Measurements from ENCODE around the gene C1orf35. TPM values are rescaled to one million over a fixed set of nuclear protein-coding genes. Genes with fewer than 3 reads are reported as not detected.
A peak's percentile ranks its signal among the peaks of the same experiment; 100 is the strongest.

C1orf35 gene
- total RNA-seq, 1 experiment from 2014 or later: 31.0 TPM

GRCh38 chr1:228081578-228082213 is 21.4 kb downstream of the C1orf35 start:
- Histone ChIP-seq H3K9ac (ENCODE audit: extremely low read depth, insufficient read length, low read length) (no peak overlapping the region), H3K4me1 (ENCODE audit: insufficient read depth, low read length) (peaks cover 6% of the 10 kb centered on the region), H2AK5ac (ENCODE audit: insufficient read length, low read length) (no peak overlapping the region), H2BK15ac (ENCODE audit: low read depth, low read length) (no peak overlapping the region), H4K8ac (replicated peaks; ENCODE audit: insufficient read length, low read depth, low read length) (no peak overlapping the region), H3K79me2 (ENCODE audit: insufficient read depth, low read length) (peaks cover 35% of the 10 kb centered on the region), H3K79me1 (ENCODE audit: insufficient read depth, low read depth, low read length, poor library complexity, severe bottlenecking) (peaks cover 14% of the 10 kb centered on the region), H3K9me3 (ENCODE audit: control insufficient read depth, low read depth, low read length) (no peaks in the 10 kb centered on the region), H4K20me1 (ENCODE audit: control insufficient read depth, insufficient read depth, insufficient read length) (no peaks in the 10 kb centered on the region), H3K23me2 (ENCODE audit: insufficient read length, low read depth, low read length, poor library complexity, severe bottlenecking) (peaks cover 10% of the 10 kb centered on the region), H3K23ac (ENCODE audit: insufficient read length, low read depth, low read length) (no peak overlapping the region), H2BK5ac (ENCODE audit: insufficient read length, low read length) (no peak overlapping the region), H4K91ac (ENCODE audit: insufficient read length, low read depth, low read length) (no peak overlapping the region), H3K56ac (ENCODE audit: insufficient read length, low read depth, low read length) (no peak overlapping the region), H2BK20ac (ENCODE audit: low read depth, low read length, poor library complexity, severe bottlenecking) (no peak overlapping the region), H2BK12ac (ENCODE audit: insufficient read length, low read depth, low read length) (no peak overlapping the region), H3K4me2 (ENCODE audit: insufficient read depth, insufficient read length, low read length) (peak overlapping the region; percentile 16), H3K18ac (ENCODE audit: insufficient read length, low read depth, low read length) (no peak overlapping the region), H3K27ac (ENCODE audit: insufficient read length, low read depth, low read length) (no peak overlapping the region), H3T11ph (ENCODE audit: low read length) (no peak overlapping the region), H3K4ac (ENCODE audit: low read depth, low read length) (no peak overlapping the region), H3K14ac (ENCODE audit: insufficient read depth, low read length) (no peak overlapping the region), H2AFZ (ENCODE audit: low read length) (no peak overlapping the region), H2BK120ac (ENCODE audit: low read depth, low read length, poor library complexity, severe bottlenecking) (no peak overlapping the region), H3K27me3 (ENCODE audit: insufficient read depth, low read length) (peaks cover 14% of the 10 kb centered on the region; the same call in 1 of the 2 replicates), H4K5ac (ENCODE audit: insufficient read length, low read depth, low read length) (no peak overlapping the region)
- no CpG with 5 or more reads among the region's 31 CpGs for WGBS (ENCODE audit: extremely low coverage, insufficient read length, low lambda C conversion rate)
- DNase-seq: peak; percentile 72
- TF ChIP-seq CTCF (conservative IDR thresholded peaks at IDR 0.05): no peak
- Mint-ChIP-seq H3K9me3 (0 out of 5 replicates have a peak, but pooled peaks cover 0 to 3% of the 10 kb centered on the region in 2 experiments), H3K27me3 (ENCODE audit: low read depth) (peaks cover 42% of the 10 kb centered on the region), H3K4me3 (peak overlapping the region; percentile 85 to 97), H3K27ac (peak overlapping the region in 2 of 3 experiments; percentile 27 to 82; a peak in 2 of 7 replicates), H3K36me3 (ENCODE audit: insufficient read depth in 1 of 3, low read depth in 3 of 3) (peaks cover 5 to 19% (median 10%) of the 10 kb centered on the region in 3 experiments), H3K4me1 (peaks cover 45 to 52% of the 10 kb centered on the region in 2 experiments)
